IMR-90 (cell line): ENCODE measurements around the gene ABCC8. TPM values are rescaled to one million over a fixed set of nuclear protein-coding genes. Genes with fewer than 3 reads are reported as not detected.

Experiments used
- ATAC-seq: fragments of 200-7000 bp; cut with Tn5 transposase; 2 replicates; pipeline ENCODE4 v1.9.1; 2020; ENCODE audit warnings: low read depth, mild to moderate bottlenecking, moderate library complexity
- BruUV-seq: library from RNA; stranded (reverse); fragments of 400-500 nt; replicated peaks from 2 replicates; lab custom pipeline; 2021; lab: Mats Ljungman, UMichigan
- CTCF ChIA-PET: fragments of 300-600 bp; formaldehyde crosslinking; extraction: SDS; loops from one replicate; lab custom pipeline; 2021; ENCODE audit warnings: antibody characterized with exemption; lab: Yijun Ruan, JAX
- POLR2A ChIA-PET: fragments of 300-600 bp; sonication (Branson Sonifier 250); formaldehyde crosslinking; loops from one replicate; lab custom pipeline; 2022; ENCODE audit warnings: antibody characterized with exemption; ENCODE audit not compliant: unreplicated experiment; lab: Charles Lee
- DNase-seq: peaks from one replicate; pipeline ENCODE4 v3.0.0; 2013
- H2AFZ ChIP-seq: replicated peaks from 2 replicates; pipeline ENCODE3; 2013; ENCODE audit warnings: low read length, mild to moderate bottlenecking; ENCODE audit not compliant: poor library complexity
- H2AK5ac ChIP-seq: 2 replicates; pipeline ENCODE4 v1.6.1; 2013; ENCODE audit warnings: low read depth, low read length, inconsistent platforms
- H2AK9ac ChIP-seq: replicated peaks from 2 replicates; pipeline ENCODE3; 2013; ENCODE audit warnings: mild to moderate bottlenecking, low read depth, low read length, moderate library complexity; ENCODE audit not compliant: poor library complexity
- H2BK120ac ChIP-seq: 2 replicates; pipeline ENCODE4 v1.6.1; 2013; ENCODE audit warnings: low read depth, low read length, inconsistent platforms
- H2BK15ac ChIP-seq: 3 replicates; pipeline ENCODE4 v1.6.1; 2013; ENCODE audit warnings: low read depth, low read length, inconsistent platforms
- H2BK20ac ChIP-seq: 2 replicates; pipeline ENCODE4 v1.6.1; 2013; ENCODE audit warnings: low read depth, mild to moderate bottlenecking, inconsistent platforms, low read length, moderate library complexity
- H2BK5ac ChIP-seq: 2 replicates; pipeline ENCODE4 v1.6.1; 2013; ENCODE audit warnings: mild to moderate bottlenecking, low read depth, low read length, inconsistent platforms; ENCODE audit not compliant: poor library complexity, severe bottlenecking
- H3K14ac ChIP-seq: replicated peaks from 2 replicates; pipeline ENCODE4 v1.6.1; 2013; ENCODE audit warnings: low read depth, low read length, inconsistent platforms
- H3K18ac ChIP-seq: 2 replicates; pipeline ENCODE4 v1.6.1; 2013; ENCODE audit warnings: low read depth, low read length, control low read depth
- H3K23ac ChIP-seq: 2 replicates; pipeline ENCODE4 v1.6.1; 2013; ENCODE audit warnings: low read depth, low read length, inconsistent platforms
- H3K27ac ChIP-seq: 2 replicates; pipeline ENCODE4 v1.5.1; 2013; ENCODE audit warnings: mild to moderate bottlenecking, control low read depth, low read length; ENCODE audit not compliant: insufficient read depth
- H3K27me3 ChIP-seq: 2 replicates; pipeline ENCODE4 v1.6.1; 2013; ENCODE audit warnings: low read length; ENCODE audit not compliant: control insufficient read depth, insufficient read depth
- H3K36me3 ChIP-seq: 2 replicates; pipeline ENCODE4 v1.6.1; 2013; ENCODE audit warnings: low read length, mixed read lengths; ENCODE audit not compliant: control insufficient read depth, insufficient read depth
- H3K4ac ChIP-seq: 2 replicates; pipeline ENCODE4 v1.6.1; 2013; ENCODE audit warnings: low read depth, low read length, inconsistent platforms
- H3K4me1 ChIP-seq: 2 replicates; pipeline ENCODE4 v1.6.1; 2013; ENCODE audit warnings: low read length, mixed read lengths; ENCODE audit not compliant: control insufficient read depth, insufficient read depth
- H3K4me2 ChIP-seq: 2 replicates; pipeline ENCODE4 v1.6.1; 2013; ENCODE audit warnings: low read depth, mild to moderate bottlenecking, control low read depth, low read length, moderate library complexity
- H3K4me3 ChIP-seq: 2 replicates; pipeline ENCODE4 v1.5.1; 2013; ENCODE audit warnings: low read depth, mild to moderate bottlenecking, control low read depth, low read length, moderate library complexity; ENCODE audit not compliant: insufficient read depth
- H3K56ac ChIP-seq: 2 replicates; pipeline ENCODE4 v1.6.1; 2013; ENCODE audit warnings: low read length, inconsistent platforms; ENCODE audit not compliant: insufficient read depth; ENCODE audit errors: extremely low read depth
- H3K79me1 ChIP-seq, 2 experiments: 2 replicates each; pipeline ENCODE4 v1.6.1; 2013; ENCODE audit warnings: low read length in 2 of 2, inconsistent platforms in 1 of 2, low read depth in 1 of 2
- H3K9ac ChIP-seq: 2 replicates; pipeline ENCODE4 v1.6.1; 2013; ENCODE audit warnings: low read depth, low read length, control low read depth
- H3K9me1 ChIP-seq: 2 replicates; pipeline ENCODE4 v1.6.1; 2013; ENCODE audit warnings: low read length, inconsistent platforms; ENCODE audit not compliant: insufficient read depth
- H3K9me3 ChIP-seq: 2 replicates; pipeline ENCODE4 v1.6.1; 2013; ENCODE audit warnings: low read length; ENCODE audit not compliant: control insufficient read depth, insufficient read depth
- H4K20me1 ChIP-seq: 2 replicates; pipeline ENCODE4 v1.6.1; 2013; ENCODE audit warnings: low read length, inconsistent platforms; ENCODE audit not compliant: insufficient read depth
- H4K5ac ChIP-seq: 2 replicates; pipeline ENCODE4 v1.6.1; 2013; ENCODE audit warnings: mild to moderate bottlenecking, low read depth, low read length, control low read depth
- H4K8ac ChIP-seq, 2 experiments: 2 replicates each; pipeline ENCODE4 v1.6.1; 2013; ENCODE audit warnings: low read depth in 2 of 2, low read length in 2 of 2, control low read depth in 1 of 2, inconsistent platforms in 1 of 2
- H4K91ac ChIP-seq: 2 replicates; pipeline ENCODE4 v1.6.1; 2013; ENCODE audit warnings: low read depth, low read length, inconsistent platforms; ENCODE audit not compliant: insufficient read depth
- BHLHE40 ChIP-seq: fragments of 150-350 bp; IDR thresholded peaks from 2 replicates; pipeline ENCODE4 v1.6.1; 2016; ENCODE audit warnings: mild to moderate bottlenecking, low read depth, low read length
- CEBPB ChIP-seq: IDR thresholded peaks from 2 replicates; pipeline ENCODE4 v1.6.1; 2012; ENCODE audit warnings: low read depth, low read length, improper control_type of control experiment
- CHD1 ChIP-seq: IDR thresholded peaks from 2 replicates; pipeline ENCODE4 v1.6.1; 2012; ENCODE audit warnings: low read depth, low read length, improper control_type of control experiment
- MAFK ChIP-seq: IDR thresholded peaks from 2 replicates; pipeline ENCODE4 v1.6.1; 2012; ENCODE audit warnings: low read depth, low read length, improper control_type of control experiment
- NFE2L2 ChIP-seq: fragments of 150-350 bp; IDR thresholded peaks from 2 replicates; pipeline ENCODE4 v1.6.1; 2016; ENCODE audit warnings: low read depth, mild to moderate bottlenecking, low read length
- RAD21 ChIP-seq: IDR thresholded peaks from 2 replicates; pipeline ENCODE4 v1.6.1; 2012; ENCODE audit warnings: low read length, improper control_type of control experiment
- RFX5 ChIP-seq: IDR thresholded peaks from 2 replicates; pipeline ENCODE4 v1.8.0; 2012; ENCODE audit warnings: low read depth, mild to moderate bottlenecking, low read length, moderate library complexity
- WGBS, 2 experiments: methylation state at CpG; one replicate each; pipeline versions ENCODE4 v1.1.5 to v1.1.7; 2013; ENCODE audit warnings: missing lambda C conversion rate in 2 of 2; ENCODE audit not compliant: insufficient read length in 1 of 2; ENCODE audit errors: extremely low coverage in 2 of 2; 5-methylcytosine and 5-hydroxymethylcytosine counted together
- dilution Hi-C: fragments of 300-500 bp; cut with HindIII; formaldehyde crosslinking; loops from one replicate; pipeline ENCODE4 v1.14.3; 2018; ENCODE audit warnings: low sequenced_read_pairs; ENCODE audit not compliant: unreplicated experiment
- in situ Hi-C: fragments of 300-500 bp; cut with MboI; formaldehyde crosslinking; loops from 3 replicates; pipeline ENCODE4 v1.14.3; 2019; ENCODE audit warnings: low sequenced_read_pairs, inconsistent platforms, mixed read lengths
- intact Hi-C: fragments of 100-400 bp; cut with micrococcal nuclease; formaldehyde crosslinking; loops from 2 replicates; pipeline ENCODE4 v1.10.0; 2022
- polyA plus RNA-seq, 3 experiments: library from polyadenylated mRNA; depleted of rRNA; stranded (reverse); fragments of >200 nt; gene quantifications; 2 replicates each; pipeline ENCODE4 v1.2.3, GENCODE V29; 2012; ENCODE audit warnings: low replicate concordance in 1 of 3
- total RNA-seq: library from RNA; depleted of rRNA; stranded (reverse); fragments of >200 nt; gene quantifications from 2 replicates; pipeline ENCODE4 v1.2.3, GENCODE V29; 2012
- TF ChIP-seq, protein P1 (sequence below): conservative IDR thresholded peaks from 2 replicates; pipeline ENCODE4 v1.5.1; 2012; ENCODE audit warnings: mild to moderate bottlenecking, low read depth, low read length, improper control_type of control experiment

Gene ABCC8
- total and polyA plus RNA-seq, 2 of the 4 experiments (the other 2 are of a cell fraction): not detected

GRCh38 chr11:17382046-17382728 is 94.5 kb downstream of the ABCC8 start:
- no TSS peak for BruUV-seq
- POLR2A ChIA-PET: no interaction called here
- Histone ChIP-seq H3K18ac (no peak overlapping the region), H3K4me3 (no peak overlapping the region), H3K23ac (no peak overlapping the region), H4K20me1 (no peaks in the 10 kb centered on the region), H2AK5ac (no peak overlapping the region), H4K5ac (no peak overlapping the region), H3K9me3 (no peaks in the 10 kb centered on the region), H2AK9ac (no peak overlapping the region), H2BK120ac (no peak overlapping the region), H3K9me1 (peaks cover 22% of the 10 kb centered on the region), H3K4ac (no peak overlapping the region), H3K4me1 (peaks cover 11% of the 10 kb centered on the region), H3K56ac (no peak overlapping the region), H3K4me2 (no peak overlapping the region), H3K9ac (no peak overlapping the region), H2BK20ac (0 out of 2 replicates have a peak overlapping the region, but pooled peaks have one; percentile 29), H3K27me3 (no peaks in the 10 kb centered on the region), H2BK5ac (no peak overlapping the region), H3K36me3 (no peaks in the 10 kb centered on the region), H3K14ac (no peak overlapping the region), H4K91ac (no peak overlapping the region), H3K27ac (no peak overlapping the region), H2BK15ac (no peak overlapping the region), H4K8ac (no peak overlapping the region), H2AFZ (peak overlapping the region; percentile 46), H3K79me1 (no peaks in the 10 kb centered on the region)
- CTCF ChIA-PET: interaction anchor here (0.8 to 2.5 kb wide), 2 partner anchors 122 to 152 kb away, joined by 3 to 16 read pairs; no protein-coding TSS in a partner anchor
- TF ChIP-seq RFX5: no peak
- TF ChIP-seq, protein P1, sequence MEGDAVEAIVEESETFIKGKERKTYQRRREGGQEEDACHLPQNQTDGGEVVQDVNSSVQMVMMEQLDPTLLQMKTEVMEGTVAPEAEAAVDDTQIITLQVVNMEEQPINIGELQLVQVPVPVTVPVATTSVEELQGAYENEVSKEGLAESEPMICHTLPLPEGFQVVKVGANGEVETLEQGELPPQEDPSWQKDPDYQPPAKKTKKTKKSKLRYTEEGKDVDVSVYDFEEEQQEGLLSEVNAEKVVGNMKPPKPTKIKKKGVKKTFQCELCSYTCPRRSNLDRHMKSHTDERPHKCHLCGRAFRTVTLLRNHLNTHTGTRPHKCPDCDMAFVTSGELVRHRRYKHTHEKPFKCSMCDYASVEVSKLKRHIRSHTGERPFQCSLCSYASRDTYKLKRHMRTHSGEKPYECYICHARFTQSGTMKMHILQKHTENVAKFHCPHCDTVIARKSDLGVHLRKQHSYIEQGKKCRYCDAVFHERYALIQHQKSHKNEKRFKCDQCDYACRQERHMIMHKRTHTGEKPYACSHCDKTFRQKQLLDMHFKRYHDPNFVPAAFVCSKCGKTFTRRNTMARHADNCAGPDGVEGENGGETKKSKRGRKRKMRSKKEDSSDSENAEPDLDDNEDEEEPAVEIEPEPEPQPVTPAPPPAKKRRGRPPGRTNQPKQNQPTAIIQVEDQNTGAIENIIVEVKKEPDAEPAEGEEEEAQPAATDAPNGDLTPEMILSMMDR: no peak
- no peak for TF ChIP-seq CHD1
- TF ChIP-seq BHLHE40: no peak
- no peak for TF ChIP-seq NFE2L2
- TF ChIP-seq MAFK: no peak
- TF ChIP-seq CEBPB: no peak
- no peak for TF ChIP-seq RAD21
- DNase-seq (peak; percentile 33), ATAC-seq (no peak)
- intact Hi-C loops (no loop called here), dilution Hi-C loops (no loop called here), in situ Hi-C loops (loop anchor here (5.0 kb wide), 1 partner anchor 120 kb away; no protein-coding TSS in a partner anchor)
- WGBS, 2 experiments: 81% methylated on average over 5 of the region's 8 CpGs; no CpG with 5 or more reads in 1 of the 2 experiments
